GM21528 (cell line): ENCODE data around the gene SCCPDH.

ENCODE experiments used
- ATAC-seq: cut with Tn5 transposase; IDR thresholded peaks from one replicate; pipeline ENCODE4 v1.9.1; 2021; ENCODE audit warnings: mild to moderate bottlenecking, moderate library complexity; ENCODE audit not compliant: unreplicated experiment, low FRiP score

The SCCPDH gene

GRCh38 chr1:246782120-246782900 is 58.1 kb downstream of the SCCPDH start:
- peak; percentile 60 for ATAC-seq

GRCh38 chr1:246784621-246785493 is 60.6 kb downstream of the SCCPDH start:
- ATAC-seq: peak; percentile 60

GRCh38 chr1:246785494-246786111 is 61.4 kb downstream of the SCCPDH start:
- ATAC-seq: no peak

GRCh38 chr1:246786606-246787238 is 62.5 kb downstream of the SCCPDH start:
- no peak for ATAC-seq

GRCh38 chr1:246787781-246788513 is 63.7 kb downstream of the SCCPDH start:
- no peak for ATAC-seq

- ATAC-seq: no peak
These were observed 64.7 kb downstream of the SCCPDH start for GRCh38 chr1:246788895-246789338.

- no peak for ATAC-seq
These were observed 65.5 kb downstream of the SCCPDH start for GRCh38 chr1:246789454-246790339.

GRCh38 chr1:246790364-246790763 is 66.2 kb downstream of the SCCPDH start:
- no peak for ATAC-seq

GRCh38 chr1:246790833-246791232 is 66.6 kb downstream of the SCCPDH start:
- no peak for ATAC-seq

- ATAC-seq: no peak
These were observed 67.2 kb downstream of the SCCPDH start for GRCh38 chr1:246791303-246791918.

- no peak for ATAC-seq
These were observed 68.4 kb downstream of the SCCPDH start for GRCh38 chr1:246792603-246793002.

- ATAC-seq: no peak
These were observed 69.2 kb downstream of the SCCPDH start for GRCh38 chr1:246793356-246793896.

- ATAC-seq: no peak
These were observed 70.0 kb downstream of the SCCPDH start for GRCh38 chr1:246794048-246794827.

GRCh38 chr1:246794828-246795671 is 70.8 kb downstream of the SCCPDH start:
- ATAC-seq: no peak

- no peak for ATAC-seq
These were observed 71.9 kb downstream of the SCCPDH start for GRCh38 chr1:246795906-246796694.

GRCh38 chr1:246797157-246797556 is 72.9 kb downstream of the SCCPDH start:
- no peak for ATAC-seq
